Measurements from ENCODE around the gene ENPP4.
"Not testable (repeated sequence)": the region's sequence is repeated elsewhere in the genome, so short reads cannot be mapped to it uniquely, and the experiment has no call there.

Gene ENPP4

GRCh38 chr6:46118836-46119235 lies 11.0 kb upstream of the ENPP4 start:
- no peaks in the 10 kb centered on the region for H4K20me1 ChIP-seq (ENCODE audit: control insufficient read depth, insufficient read depth, low read depth, low read length)
- no peak overlapping the region for H3K4me2 ChIP-seq (ENCODE audit: low read length)
- no peak for TF ChIP-seq EZH2phosphoT487 (IDR thresholded peaks at IDR 0.05; ENCODE audit: borderline replicate concordance, low read length)
- no peak for TF ChIP-seq CTCF (IDR thresholded peaks at IDR 0.05; ENCODE audit: low read depth, low read length, poor library complexity, severe bottlenecking)

GRCh38 chr6:46119679-46120078 lies 10.1 kb upstream of the ENPP4 start:
- H3K9me2 ChIP-seq (replicated peaks; ENCODE audit: control insufficient read depth, low read length); H3K36me3 ChIP-seq (ENCODE audit: control insufficient read depth, low read length); H3K79me2 ChIP-seq (ENCODE audit: control insufficient read depth, low read length); H3K27me3 ChIP-seq (ENCODE audit: control insufficient read depth, low read length); H3K9me3 ChIP-seq (ENCODE audit: control insufficient read depth, insufficient read depth, low read length); H3K27ac ChIP-seq (ENCODE audit: low read depth, low read length); H3K4me3 ChIP-seq (ENCODE audit: low read length); H3K4me1 ChIP-seq (ENCODE audit: control insufficient read depth, low read length); H3F3A ChIP-seq (ENCODE audit: control insufficient read depth, insufficient read depth); H4K20me1 ChIP-seq (ENCODE audit: control insufficient read depth, insufficient read depth, low read depth, low read length); H3K4me2 ChIP-seq (ENCODE audit: low read length): not testable (repeated sequence)

More at GRCh38 chr6:46118836-46119235, 11.0 kb upstream of the ENPP4 start:
- Histone ChIP-seq H3K4me1 (ENCODE audit: control insufficient read depth, low read length) (no peaks in the 10 kb centered on the region), H3K27ac (ENCODE audit: low read depth, low read length) (no peak overlapping the region), H3K9me2 (replicated peaks; ENCODE audit: control insufficient read depth, low read length) (no peaks in the 10 kb centered on the region), H3K27me3 (ENCODE audit: control insufficient read depth, low read length) (no peaks in the 10 kb centered on the region), H3K79me2 (ENCODE audit: control insufficient read depth, low read length) (no peaks in the 10 kb centered on the region), H3F3A (ENCODE audit: control insufficient read depth, insufficient read depth) (no peaks in the 10 kb centered on the region), H3K36me3 (ENCODE audit: control insufficient read depth, low read length) (no peaks in the 10 kb centered on the region; the same call in 1 of the 2 replicates), H3K9me3 (ENCODE audit: control insufficient read depth, insufficient read depth, low read length) (no peaks in the 10 kb centered on the region), H3K4me3 (ENCODE audit: low read length) (no peak overlapping the region)

- Histone ChIP-seq H4K20me1 (ENCODE audit: control insufficient read depth, insufficient read depth, low read depth, low read length) (no peaks in the 10 kb centered on the region), H3K79me2 (ENCODE audit: control insufficient read depth, low read length) (peaks cover 33% of the 10 kb centered on the region), H3K4me2 (ENCODE audit: low read length) (peak overlapping the region; percentile 75), H3K4me3 (ENCODE audit: low read length) (peak overlapping the region; percentile 98), H3K27me3 (ENCODE audit: control insufficient read depth, low read length) (no peaks in the 10 kb centered on the region), H3F3A (ENCODE audit: control insufficient read depth, insufficient read depth) (no peaks in the 10 kb centered on the region), H3K27ac (ENCODE audit: low read depth, low read length) (no peak overlapping the region), H3K36me3 (ENCODE audit: control insufficient read depth, low read length) (no peaks in the 10 kb centered on the region; the same call in 1 of the 2 replicates), H3K4me1 (ENCODE audit: control insufficient read depth, low read length) (peaks cover 18% of the 10 kb centered on the region), H3K9me3 (ENCODE audit: control insufficient read depth, insufficient read depth, low read length) (no peaks in the 10 kb centered on the region), H3K9me2 (replicated peaks; ENCODE audit: control insufficient read depth, low read length) (no peaks in the 10 kb centered on the region)
- TF ChIP-seq EZH2phosphoT487 (IDR thresholded peaks at IDR 0.05; ENCODE audit: borderline replicate concordance, low read length) (no peak), CTCF (IDR thresholded peaks at IDR 0.05; ENCODE audit: low read depth, low read length, poor library complexity, severe bottlenecking) (no peak)
Measured at GRCh38 chr6:46128476-46128875, 1.3 kb upstream of the ENPP4 start.

GRCh38 chr6:46129291-46129628 lies 529 bp upstream of the ENPP4 start:
- no peaks in the 10 kb centered on the region; the same call in 1 of the 2 replicates for H3K36me3 ChIP-seq (ENCODE audit: control insufficient read depth, low read length)
- peak overlapping the region; percentile 98 for H3K4me3 ChIP-seq (ENCODE audit: low read length)
- no peaks in the 10 kb centered on the region for H3K27me3 ChIP-seq (ENCODE audit: control insufficient read depth, low read length)
- H4K20me1 ChIP-seq (ENCODE audit: control insufficient read depth, insufficient read depth, low read depth, low read length), result no peaks in the 10 kb centered on the region
- peaks cover 21% of the 10 kb centered on the region for H3K4me1 ChIP-seq (ENCODE audit: control insufficient read depth, low read length)
- TF ChIP-seq EZH2phosphoT487 (IDR thresholded peaks at IDR 0.05; ENCODE audit: borderline replicate concordance, low read length) (no peak), CTCF (IDR thresholded peaks at IDR 0.05; ENCODE audit: low read depth, low read length, poor library complexity, severe bottlenecking) (no peak)
- no peak overlapping the region for H3K27ac ChIP-seq (ENCODE audit: low read depth, low read length)
- H3K9me2 ChIP-seq (replicated peaks; ENCODE audit: control insufficient read depth, low read length), result no peaks in the 10 kb centered on the region
- H3F3A ChIP-seq (ENCODE audit: control insufficient read depth, insufficient read depth), result no peaks in the 10 kb centered on the region
- no peaks in the 10 kb centered on the region for H3K9me3 ChIP-seq (ENCODE audit: control insufficient read depth, insufficient read depth, low read length)
- peaks cover 41% of the 10 kb centered on the region for H3K79me2 ChIP-seq (ENCODE audit: control insufficient read depth, low read length)
- peak overlapping the region; percentile 75 for H3K4me2 ChIP-seq (ENCODE audit: low read length)

Data from DOHH2 (cell line).